ENCODE measurements around the gene FOXK1. TPM values are rescaled to one million over a fixed set of nuclear protein-coding genes. Genes with fewer than 3 reads are reported as not detected.
"Not testable (repeated sequence)": the region's sequence is repeated elsewhere in the genome, so short reads cannot be mapped to it uniquely, and the experiment has no call there.

The FOXK1 gene
- total RNA-seq, 1 donor = 22.6 TPM

DNA sequence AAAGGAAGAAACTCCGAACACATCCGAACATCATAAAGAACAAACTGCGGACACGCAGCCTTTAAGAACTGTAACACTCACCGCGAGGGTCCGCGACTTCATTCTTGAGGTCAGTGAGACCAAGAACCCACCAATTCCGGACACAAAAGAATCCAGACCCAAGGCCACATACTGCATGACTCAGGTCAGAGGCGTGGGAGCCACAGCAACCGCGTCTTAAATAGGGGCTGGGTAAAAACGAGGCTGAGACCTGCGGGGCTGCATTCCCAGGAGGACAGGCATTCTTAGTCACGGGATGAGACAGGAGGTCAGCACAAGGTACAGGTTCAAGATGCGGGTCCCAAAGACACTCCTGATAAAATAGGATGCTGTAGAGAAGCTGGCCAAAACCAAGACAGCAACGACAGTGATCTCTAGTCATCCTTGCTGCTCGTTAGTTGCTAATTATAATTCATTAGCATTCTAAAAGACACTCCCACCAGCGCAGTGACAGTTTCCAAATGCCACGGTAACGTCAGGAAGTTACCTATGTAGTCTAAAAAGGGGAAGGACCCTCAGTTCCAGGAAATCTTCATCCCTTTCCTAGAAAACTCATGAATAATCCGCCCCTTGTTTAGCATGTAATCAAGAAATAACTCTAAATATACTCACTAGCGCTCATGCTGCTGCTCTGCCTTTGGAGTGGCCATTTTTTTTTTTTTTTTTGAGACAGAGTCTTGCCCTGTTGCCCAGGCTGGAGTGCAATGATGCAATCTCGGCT is 112.7 kb downstream of the FOXK1 start:
- DNase-seq (ENCODE audit: low read depth in 2 of 3, low spot score in 2 of 3) = no peak

DNA sequence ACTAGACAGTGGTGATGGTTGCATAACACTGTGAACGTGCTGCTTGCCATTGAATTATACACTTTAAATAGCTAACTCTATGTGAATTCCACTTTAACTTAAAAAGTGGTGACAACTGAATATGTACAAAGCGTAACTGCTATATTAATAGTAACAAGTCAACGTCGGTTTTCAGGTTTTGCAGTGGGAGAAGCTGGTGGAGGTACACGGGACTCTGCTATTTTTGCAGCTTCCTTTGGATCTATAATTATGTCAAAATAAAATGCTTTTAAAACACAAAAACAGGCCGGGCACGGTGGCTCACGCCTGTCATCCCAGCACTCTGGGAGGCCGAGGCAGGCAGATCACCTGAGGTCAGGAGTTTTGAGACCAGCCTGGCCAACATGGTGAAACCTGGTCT is 114.4 kb downstream of the FOXK1 start:
- DNase-seq (ENCODE audit: low read depth in 2 of 3, low spot score in 2 of 3) = no peak

DNA sequence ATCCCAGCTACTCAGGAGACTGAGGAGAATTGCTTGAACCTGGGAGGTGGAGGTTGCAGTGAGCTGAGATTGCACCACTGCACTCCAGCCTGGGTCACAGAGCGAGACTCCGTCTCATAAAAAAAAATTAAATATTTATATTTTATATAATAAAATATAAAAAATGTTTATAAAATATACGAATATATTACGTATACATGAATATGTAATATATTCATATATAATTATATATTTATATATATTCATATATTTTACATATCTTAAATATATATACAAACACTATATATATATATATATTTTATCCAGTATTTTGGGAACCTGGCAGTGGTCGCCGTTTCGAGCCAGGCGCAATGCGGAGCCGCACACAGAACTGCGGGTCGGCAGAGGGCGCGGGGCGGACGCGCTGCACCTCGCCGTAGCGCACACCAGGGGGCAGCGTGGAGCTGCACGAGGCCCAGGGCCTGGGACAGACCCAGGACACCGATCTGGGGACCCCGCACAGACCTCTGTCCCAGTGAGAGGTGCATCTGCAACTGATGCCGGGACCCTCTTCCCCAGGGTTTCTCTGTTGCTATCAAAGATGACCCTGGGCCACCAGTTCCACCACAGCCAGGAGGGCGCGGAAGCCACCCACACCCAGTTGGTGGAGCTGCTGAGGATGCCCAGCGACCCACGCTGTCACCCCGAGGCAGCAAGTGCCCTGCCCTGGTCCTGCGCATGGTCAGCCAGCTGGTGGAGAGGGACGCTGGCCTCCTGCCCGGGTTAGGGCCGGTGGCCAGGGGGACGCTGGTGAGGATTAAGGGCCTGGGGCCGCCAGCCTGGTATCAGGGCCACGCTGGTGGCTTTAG is 116.0 kb downstream of the FOXK1 start:
- DNase-seq (ENCODE audit: low read depth in 2 of 3, low spot score in 2 of 3) = peak; percentile 44 to 69 (median 53)

DNA sequence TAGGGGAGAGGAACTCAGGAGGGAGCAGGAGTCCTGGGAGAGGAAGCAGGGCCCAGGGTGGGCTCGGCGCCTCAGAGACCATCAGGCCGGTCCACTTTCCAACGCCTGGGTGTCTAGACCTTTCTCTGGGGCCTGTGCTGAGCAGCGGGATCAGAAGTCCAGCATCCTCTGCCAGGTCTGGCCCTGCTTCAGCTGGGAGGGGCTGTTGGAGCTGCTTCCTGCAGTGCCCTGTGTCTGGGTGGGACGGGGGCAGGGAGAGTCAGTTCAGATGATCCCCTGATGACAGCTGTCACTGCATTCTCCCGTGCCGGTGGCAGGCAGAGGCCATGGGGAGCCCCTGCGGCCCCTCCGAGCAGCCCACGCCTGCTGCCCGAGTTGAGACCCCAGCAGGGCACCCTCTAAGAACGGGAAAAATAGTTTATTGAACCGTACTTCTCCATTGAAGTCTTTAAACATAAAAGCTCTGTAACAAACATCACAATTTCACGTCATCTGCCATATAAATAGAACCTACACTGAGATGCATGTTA is 116.7 kb downstream of the FOXK1 start:
- no peak for DNase-seq (ENCODE audit: low read depth in 2 of 3, low spot score in 2 of 3)

DNA sequence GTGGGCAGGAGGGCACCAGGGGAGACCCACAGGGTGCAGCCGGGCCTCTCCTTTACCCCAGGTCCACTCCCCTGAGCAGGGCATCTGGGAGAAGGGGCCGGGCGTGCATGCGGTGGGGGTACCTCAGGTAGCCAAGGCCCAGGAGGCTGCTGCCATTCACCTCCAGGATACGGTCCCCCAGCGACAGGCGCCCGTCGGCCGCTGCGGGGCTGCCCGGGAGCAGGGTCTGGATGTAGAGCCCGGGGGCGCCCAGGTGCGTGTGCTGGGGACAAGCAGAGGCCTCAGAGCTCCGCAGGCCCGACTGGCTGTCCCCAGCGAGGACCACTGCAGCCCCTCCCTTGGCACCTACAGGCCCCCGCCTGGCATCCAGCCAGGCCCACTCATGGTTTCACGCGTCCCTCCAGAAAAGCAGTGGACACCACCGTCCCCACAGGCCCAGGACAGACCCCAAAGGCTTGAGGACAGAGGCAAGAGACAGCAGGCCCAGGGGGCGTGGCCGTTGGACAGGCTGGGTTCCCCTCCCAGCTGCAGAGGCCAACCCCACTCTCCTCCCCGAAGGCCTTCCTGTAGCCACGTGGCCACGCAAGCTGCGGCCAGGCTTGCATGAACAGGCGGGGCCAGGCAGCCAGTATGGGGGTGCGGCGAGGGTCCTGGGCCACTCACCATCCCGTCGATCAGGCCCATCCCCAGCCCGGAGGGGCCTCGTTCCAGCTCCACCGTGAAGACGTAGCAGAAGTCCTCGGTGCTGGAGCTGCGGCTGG is 117.6 kb downstream of the FOXK1 start:
- no peak for DNase-seq (ENCODE audit: low read depth in 2 of 3, low spot score in 2 of 3)

DNA sequence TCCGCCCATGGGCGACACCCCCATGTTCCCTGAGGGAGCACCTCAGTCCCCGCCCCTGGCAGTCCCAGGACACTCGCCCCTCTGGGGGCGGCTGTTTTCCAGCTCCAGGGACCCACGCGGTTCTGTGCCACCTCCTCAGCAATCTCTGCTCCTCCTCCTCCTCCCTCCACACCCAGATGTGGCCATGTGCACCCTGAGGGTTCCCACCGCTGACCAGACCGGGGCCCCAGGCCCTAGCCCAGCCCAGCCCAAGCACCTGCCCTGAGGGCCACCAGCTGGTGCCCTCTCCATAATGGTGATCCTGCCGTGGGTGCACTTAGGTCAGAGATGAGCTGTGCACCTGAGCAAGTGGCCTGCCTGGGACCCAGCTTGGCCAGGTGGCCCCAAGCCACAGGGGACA is 118.4 kb downstream of the FOXK1 start:
- no peak for DNase-seq (ENCODE audit: low read depth in 2 of 3, low spot score in 2 of 3)

DNA sequence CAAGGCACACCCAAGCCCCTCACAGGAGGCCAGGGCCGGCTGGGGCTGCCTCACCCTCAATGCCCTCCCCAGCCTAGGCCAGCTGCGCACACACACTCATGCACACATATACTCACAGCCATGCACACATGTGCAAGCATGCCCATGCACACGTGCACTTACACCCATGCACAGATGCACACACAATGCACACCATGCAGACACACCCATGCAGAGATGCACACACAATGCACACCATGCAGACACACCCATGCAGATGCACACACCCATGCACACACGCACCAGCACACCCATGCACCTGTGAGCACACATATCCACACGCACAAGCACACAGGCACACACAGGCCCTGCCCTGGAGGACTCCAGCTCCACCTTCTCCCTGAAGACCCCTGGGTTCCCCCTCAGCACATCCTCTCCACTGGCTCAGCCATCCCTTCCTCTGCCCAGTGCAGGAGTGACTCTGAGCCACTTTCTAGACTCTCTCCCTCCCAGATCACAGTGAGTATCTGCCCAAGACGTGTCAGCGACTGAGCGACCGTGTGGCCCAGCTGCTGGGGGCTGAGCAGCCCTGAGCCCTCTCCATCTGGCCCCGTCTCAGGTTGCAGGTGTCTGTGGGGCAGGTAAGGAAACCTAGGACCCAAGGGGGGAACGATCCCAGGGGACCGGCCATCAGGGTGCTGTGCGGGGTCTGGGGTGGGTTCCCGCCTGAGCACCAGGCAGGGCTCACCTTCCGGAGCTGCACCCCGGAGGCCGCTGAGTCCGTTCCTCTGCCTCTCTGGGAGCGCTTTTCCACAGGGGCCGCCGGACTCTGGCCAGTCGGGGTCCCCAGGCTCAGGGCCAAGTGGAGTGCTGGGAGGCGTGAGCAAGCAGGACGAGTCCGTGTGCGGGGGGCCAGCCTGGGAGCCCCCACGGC is 119.1 kb downstream of the FOXK1 start:
- no peak for DNase-seq (ENCODE audit: low read depth in 2 of 3, low spot score in 2 of 3)

DNA sequence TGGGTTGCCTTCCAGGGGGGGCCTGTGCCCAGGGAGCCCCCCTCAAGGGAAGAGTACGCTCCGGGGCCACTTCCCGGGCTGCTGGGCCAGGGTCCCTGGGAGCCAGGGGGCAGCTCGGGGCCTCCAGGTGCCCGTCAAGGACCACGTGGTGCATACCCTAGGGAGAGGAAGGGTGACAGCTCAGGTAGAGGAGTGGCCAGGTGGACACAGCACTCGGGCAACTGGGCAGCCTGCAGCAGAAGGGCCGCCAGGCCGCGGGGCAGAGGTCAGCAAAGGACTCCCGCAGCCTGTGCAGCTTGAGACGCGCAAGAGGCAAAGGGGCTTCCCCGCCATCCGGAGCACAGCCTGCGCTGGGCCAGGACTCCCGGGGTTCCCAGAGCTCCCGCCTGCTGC is 119.7 kb downstream of the FOXK1 start:
- DNase-seq (ENCODE audit: low read depth in 2 of 3, low spot score in 2 of 3) = no peak

DNA sequence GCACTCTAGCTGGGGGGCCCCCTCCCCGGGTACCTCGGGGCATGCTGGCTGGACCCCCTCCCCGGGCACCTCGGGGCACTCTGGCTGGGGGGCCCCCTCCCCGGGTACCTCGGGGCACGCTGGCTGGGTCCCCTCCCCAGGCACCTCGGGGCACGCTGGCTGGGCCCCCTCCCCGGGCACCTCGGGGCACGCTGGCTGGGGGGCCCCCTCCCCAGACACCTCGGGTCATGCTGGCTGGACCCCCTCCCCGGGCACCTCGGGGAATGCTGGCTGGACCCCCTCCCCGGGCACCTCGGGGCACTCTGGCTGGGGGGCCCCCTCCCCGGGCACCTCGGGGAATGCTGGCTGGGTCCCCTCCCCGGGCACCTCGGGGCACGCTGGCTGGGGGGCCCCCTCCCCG is 120.5 kb downstream of the FOXK1 start:
- not testable (repeated sequence) for DNase-seq (ENCODE audit: low read depth in 2 of 3, low spot score in 2 of 3)

DNA sequence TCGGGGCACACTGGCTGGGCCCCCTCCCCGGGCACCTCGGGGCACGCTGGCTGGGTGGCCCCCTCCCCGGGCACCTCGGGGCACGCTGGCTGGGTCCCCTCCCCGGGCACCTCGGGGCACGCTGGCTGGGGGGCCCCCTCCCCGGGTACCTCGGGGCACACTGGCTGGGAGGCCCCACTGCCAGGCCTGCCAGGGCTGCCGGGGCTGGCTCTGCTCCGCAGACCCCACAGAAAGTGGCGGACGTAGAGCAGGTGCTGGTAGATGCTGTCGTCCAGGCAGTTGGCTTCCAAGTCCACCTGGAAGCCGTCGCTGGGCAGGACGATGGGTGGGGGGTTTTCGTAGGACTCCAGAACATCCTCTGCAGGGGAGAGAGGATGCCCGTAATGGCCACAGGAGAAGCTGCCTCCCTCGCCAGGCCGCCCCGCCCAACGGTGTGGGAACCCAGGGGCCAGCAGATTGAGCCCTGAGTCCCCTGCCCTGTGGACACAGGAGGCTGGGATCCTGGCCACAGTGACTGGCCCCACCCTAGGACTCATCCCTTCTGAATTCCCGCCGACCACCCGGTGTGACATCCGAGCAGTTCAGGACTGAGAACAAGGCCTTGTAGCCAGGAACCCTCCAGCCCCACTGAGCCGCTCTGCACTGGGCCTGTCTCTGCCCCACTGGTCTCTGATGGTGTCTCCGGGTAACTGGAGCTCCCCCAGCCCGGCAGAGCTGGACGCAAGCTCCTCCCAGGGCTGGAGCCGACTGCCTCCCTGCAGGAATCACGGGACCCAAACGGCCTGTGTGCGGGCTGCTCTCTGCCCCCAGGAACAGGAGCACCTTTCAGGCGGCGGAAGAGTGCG is 121.5 kb downstream of the FOXK1 start:
- DNase-seq (ENCODE audit: low read depth in 2 of 3, low spot score in 2 of 3) = no peak

DNA sequence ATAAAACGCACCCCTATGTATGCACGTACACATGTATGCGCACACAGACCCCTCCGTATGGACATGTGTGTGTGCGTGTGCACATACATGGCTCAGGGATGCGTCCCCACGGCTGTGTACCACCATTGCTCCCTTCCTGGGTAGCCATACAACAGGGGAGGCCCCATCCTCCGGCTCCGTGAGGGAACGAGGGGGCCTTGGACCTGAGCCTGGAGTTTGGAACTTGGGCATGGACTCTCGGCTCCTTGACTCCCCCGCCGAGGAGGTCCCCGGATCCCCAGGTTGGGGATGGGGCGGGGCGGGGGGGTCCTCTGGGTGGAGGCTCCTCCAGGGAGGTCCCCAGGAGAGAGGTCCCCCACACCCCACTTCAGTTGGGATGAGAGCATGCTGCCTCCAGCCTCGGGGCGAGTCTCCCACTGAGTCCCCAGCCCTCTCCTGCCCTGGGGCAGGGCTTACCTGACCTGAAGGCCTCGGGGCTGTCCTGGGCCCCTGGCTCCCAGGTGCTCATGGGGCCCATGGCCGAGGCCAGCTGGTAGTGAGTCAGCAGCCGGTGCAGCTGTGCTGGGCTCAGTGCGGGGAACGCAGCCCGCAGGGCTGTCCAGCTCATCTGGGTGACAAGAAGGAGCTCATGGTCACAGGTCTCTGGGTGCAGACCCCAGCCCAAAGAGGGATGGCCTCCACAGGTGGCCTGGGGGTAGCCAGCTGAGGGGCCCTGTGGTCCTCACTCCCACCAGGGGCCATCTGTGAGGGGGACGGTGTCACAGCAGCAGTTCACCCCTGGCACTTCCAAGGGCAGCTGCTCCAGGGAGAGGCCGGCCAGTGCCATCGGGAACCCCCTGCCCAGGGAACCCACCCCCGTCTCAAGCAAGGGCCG is 123.3 kb downstream of the FOXK1 start:
- no peak for DNase-seq (ENCODE audit: low read depth in 2 of 3, low spot score in 2 of 3)

DNA sequence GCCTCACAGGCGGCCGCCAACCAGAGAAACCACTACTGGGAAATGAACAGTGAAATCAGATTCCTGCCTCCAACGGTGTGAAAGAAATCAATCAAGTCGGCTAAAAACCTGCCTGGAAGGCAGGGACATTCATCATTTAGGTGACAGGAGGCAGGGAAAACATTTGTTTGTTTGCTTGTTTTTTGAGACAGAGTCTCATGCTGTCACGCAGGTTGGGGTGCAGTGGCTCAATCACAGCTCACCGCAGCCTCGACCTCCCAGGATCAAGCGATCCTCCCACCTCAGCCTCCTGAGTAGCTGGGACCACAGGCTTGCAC is 123.8 kb downstream of the FOXK1 start:
- no peak for DNase-seq (ENCODE audit: low read depth in 2 of 3, low spot score in 2 of 3)

DNA sequence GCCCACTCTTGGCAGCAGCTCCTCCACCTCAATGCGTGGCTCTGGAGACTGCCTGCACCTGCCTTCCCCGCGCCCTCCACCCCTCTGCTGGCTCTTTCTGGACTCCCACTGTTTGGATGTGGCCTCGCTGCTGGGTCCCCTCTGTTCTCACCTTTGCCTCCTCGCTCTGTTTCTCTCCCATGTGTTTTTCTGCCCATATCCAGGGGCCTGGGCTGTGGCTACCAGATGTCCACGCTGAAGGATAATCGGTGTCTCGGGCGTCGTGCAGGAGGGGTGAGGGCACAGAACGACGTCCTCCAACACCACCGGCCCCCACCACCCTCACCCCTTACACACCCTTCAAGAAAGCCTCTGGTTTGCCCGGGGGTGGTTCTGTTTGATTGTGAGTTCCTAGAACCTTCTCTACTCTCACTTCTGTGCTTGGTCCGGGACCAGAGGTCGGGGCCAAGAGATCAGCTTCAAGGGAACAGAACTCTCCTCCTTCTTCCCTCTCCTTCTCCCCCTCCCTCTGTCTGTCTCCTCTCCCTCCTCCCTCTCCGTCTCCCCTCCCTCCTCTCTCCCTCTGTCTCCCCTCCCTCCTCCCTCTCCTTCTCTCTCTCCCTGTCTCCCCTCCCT is 125.0 kb downstream of the FOXK1 start:
- no peak for DNase-seq (ENCODE audit: low read depth in 2 of 3, low spot score in 2 of 3)

DNA sequence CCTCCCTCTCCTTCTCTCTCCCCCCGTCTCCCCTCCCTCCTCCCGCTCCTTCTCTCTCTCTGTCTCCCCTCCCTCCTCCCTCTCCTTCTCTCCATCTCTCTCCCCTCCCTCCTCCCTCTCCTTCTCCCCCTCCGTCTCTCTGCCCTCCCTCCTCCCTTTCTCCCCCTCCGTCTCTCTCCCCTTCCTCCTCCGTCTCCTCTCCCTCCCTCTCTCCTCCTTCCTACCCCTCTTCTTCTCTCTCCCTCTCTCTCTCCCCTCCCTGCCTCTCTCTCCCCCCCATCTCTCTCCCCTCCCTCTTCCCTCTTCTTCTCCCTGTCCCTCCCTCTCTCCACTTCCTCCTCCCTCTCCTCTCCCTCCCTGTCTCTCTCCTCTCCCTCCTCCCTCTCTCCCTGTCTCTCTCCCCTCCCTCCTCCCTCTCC is 125.5 kb downstream of the FOXK1 start:
- no peak for DNase-seq (ENCODE audit: low read depth in 2 of 3, low spot score in 2 of 3)

DNA sequence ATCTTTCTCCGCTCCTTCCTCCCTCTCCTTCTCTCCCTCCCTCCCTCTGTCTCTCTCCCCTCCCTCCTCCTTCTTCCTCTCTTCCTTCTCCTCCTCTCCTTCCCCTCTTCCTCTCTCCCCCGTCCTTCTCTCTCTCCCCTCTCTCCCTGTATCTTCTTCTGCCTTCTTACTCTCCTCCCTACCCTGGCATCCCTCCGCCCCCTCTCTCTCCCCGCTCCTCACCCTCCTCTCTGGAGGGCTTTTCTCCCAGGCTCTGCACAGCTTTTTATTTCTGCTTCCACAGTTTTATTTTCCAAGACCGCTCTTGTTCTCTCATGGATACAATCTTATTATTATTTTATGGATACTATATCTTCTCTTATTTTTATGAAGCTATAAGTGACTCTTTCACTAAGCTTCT is 125.9 kb downstream of the FOXK1 start:
- DNase-seq (ENCODE audit: low read depth in 2 of 3, low spot score in 2 of 3) = no peak

DNA sequence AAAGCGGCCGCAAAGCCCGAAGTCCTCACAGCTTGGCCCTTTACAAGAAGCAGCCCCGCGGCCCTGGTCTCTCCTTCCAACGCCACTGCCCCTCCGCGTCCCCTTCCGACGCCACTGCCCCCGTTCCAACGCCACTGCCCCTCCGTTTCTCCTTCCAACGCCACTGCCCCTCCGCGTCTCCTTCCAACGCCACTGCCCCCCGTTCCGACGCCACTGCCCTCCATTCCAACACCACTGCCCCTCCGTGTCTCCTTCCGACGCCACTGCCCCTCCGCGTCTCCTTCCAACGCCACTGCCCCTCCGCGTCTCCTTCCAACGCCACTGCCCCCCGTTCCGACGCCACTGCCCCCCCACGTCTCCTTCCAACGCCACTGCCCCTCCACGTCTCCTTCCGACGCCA is 126.5 kb downstream of the FOXK1 start:
- no peak for DNase-seq (ENCODE audit: low read depth in 2 of 3, low spot score in 2 of 3)

DNA sequence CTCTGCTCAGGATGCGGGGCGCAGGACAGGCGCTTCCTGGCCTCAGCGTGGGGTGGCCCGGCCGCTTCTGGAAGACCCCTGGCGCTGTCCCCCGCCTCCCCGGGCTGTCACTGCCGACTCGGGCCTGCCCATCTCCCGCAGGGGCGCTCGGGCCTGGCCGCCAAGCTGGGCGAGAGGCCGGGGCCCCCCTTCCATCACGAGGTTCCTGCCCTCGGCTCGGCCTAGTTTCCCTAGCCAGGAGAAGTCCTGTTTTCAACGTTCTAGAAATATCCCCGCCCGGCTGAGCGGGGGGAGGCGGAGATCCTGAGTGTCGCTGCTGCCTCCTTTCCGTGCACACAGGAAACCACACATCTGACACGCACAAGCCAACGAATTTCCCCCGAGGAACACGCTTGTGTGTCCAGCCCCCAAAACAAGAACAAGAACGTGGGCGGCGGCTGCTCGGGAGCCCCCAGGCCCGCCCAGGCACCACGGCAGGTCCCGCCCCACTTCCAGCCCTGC is 127.0 kb downstream of the FOXK1 start:
- DNase-seq (ENCODE audit: low read depth in 2 of 3, low spot score in 2 of 3) = peak in 2 of 3 donors; percentile 83 to 85

DNA sequence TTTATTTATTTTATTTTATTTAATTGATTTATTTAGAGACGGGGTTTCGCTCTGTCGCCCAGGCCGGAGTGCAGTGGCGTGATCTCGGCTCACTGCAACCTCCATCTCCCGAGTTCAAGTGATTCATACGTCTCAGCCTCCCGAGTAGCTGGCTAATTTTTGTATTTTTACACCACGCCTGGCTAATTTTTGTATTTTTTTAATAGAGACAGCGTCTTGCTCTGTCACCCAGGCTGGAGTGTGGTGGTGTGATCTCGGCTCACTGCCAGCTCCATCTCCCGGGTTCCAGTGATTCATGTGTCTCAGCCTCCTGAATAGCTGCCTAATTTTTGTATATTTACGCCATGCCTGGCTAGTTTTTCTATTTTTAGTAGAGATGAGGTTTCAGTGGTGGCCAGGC is 127.6 kb downstream of the FOXK1 start:
- DNase-seq (ENCODE audit: low read depth in 2 of 3, low spot score in 2 of 3) = no peak

Measured in hematopoietic multipotent progenitor cell (in vitro differentiated cells).